Gastroesophageal sphincter (tissue), 4 donors: ENCODE data around the gene EVC. TPM values are rescaled to one million over a fixed set of nuclear protein-coding genes. Genes with fewer than 3 reads are reported as not detected.

Experiments
- ATAC-seq: fragments of 150-250 bp; one replicate; pipeline ENCODE4 v1.9.1; 2016; ENCODE audit warnings: mild to moderate bottlenecking, moderate library complexity
- H3K27ac ChIP-seq, 4 donors: fragments of 200-600 bp; sonication (generic) in 3 of 4; 1 replicate in 3 of 4; 2 replicates in 1 of 4; pipeline ENCODE4 v1.5.1; 2016 to 2019
- H3K27me3 ChIP-seq: fragments of 200-600 bp; sonication (generic); one replicate; pipeline ENCODE4 v1.5.1; 2019
- H3K36me3 ChIP-seq, 2 donors: fragments of 200-600 bp; sonication (generic); one replicate each; pipeline ENCODE4 v1.5.1; 2019; ENCODE audit warnings: control low read depth in 1 of 2
- H3K4me1 ChIP-seq, 3 donors: fragments of 200-600 bp; sonication (generic); 1 replicate in 2 of 3; 2 replicates in 1 of 3; pipeline ENCODE4 v1.5.1; 2016 to 2019; ENCODE audit warnings: control low read depth in 2 of 3
- H3K4me3 ChIP-seq, 2 donors: fragments of 200-600 bp; sonication (generic); one replicate each; pipeline ENCODE4 v1.5.1; 2019; ENCODE audit warnings: mild to moderate bottlenecking in 1 of 2, moderate library complexity in 1 of 2
- H3K9me3 ChIP-seq, 3 donors: fragments of 200-600 bp; sonication (generic); one replicate each; pipeline ENCODE4 v1.5.1; 2017 to 2019; ENCODE audit warnings: control low read depth in 2 of 3
- EP300 ChIP-seq: sonication (generic); formaldehyde crosslinking; IDR thresholded peaks from one replicate; pipeline ENCODE4 v1.6.1; 2017; ENCODE audit warnings: antibody characterized with exemption, mild to moderate bottlenecking
- POLR2A ChIP-seq, 2 donors: fragments of 450-650 bp; IDR thresholded peaks; one replicate each; pipeline ENCODE4 v1.6.1; 2017; ENCODE audit warnings: antibody characterized with exemption in 2 of 2, mild to moderate bottlenecking in 2 of 2, moderate library complexity in 1 of 2
- POLR2AphosphoS5 ChIP-seq: sonication (generic); formaldehyde crosslinking; IDR thresholded peaks from one replicate; pipeline ENCODE4 v1.6.1; 2017; ENCODE audit warnings: antibody characterized with exemption
- WGBS, 2 donors: methylation state at CpG; one replicate each; pipeline ENCODE4 v1.1.5; 2018; ENCODE audit warnings: low coverage in 1 of 2; 5-methylcytosine and 5-hydroxymethylcytosine counted together
- total RNA-seq, 4 donors: library from RNA; depleted of rRNA; stranded (reverse); fragments of >200 nt; gene quantifications; one replicate each; pipeline ENCODE4 v1.1.0, GENCODE V29; 2016
- TF ChIP-seq, protein P1 (sequence below), 4 experiments: fragments of 200-600 bp in 2 of 4; fragments of 450-650 bp in 2 of 4; sonication (generic) in 1 of 4; IDR thresholded peaks; one replicate each; pipeline ENCODE4 v1.5.1; 2017 to 2019; ENCODE audit warnings: antibody characterized with exemption in 4 of 4, mild to moderate bottlenecking in 2 of 4, moderate library complexity in 2 of 4

EVC gene
- total RNA-seq, result 10 to 100 TPM; 17.8 to 53.7 (median 38.1) TPM

DNA sequence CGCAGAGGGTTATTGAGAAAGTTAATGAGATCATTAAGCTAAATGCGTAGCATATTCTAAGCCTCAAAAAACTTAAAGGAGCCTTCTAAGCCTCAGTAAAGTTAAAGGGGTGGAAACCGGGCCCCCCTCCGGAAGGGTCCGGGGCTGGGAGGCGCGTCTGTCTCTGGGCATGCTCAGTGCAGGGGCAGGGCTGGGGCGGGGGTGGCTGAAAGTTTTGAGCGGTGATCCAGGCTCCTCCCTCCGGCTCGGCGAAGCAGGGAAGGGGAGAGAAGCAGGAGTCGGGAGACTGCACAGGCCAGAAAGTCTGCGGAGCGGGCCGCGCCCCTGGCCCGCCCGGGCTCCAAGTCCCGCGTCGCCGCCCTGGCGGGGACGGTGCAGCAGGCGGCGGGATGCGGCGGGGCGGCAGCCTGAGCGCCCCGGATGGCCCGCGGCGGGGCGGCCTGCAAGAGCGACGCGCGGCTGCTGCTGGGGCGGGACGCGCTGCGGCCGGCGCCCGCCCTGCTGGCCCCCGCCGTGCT, at the start of gene EVC:
Gene EVC (plus strand): TSS at position 241 of the 518 bp plus-strand sequence. CDS start 180 bp downstream, at position 421.
- Histone ChIP-seq H3K4me1 (peaks cover 0 to 68% (median 16%) of the 10 kb centered on the region in 3 donors), H3K27ac (peak within 1 kb of the TSS; percentile 66 to 92 (median 89)), H3K36me3 (no peaks in the 10 kb centered on the region), H3K27me3 (no peaks in the 10 kb centered on the region), H3K4me3 (peak within 1 kb of the TSS; percentile 39 to 65), H3K9me3 (peaks cover 0 to 3% (median 0%) of the 10 kb centered on the region in 3 donors)
- peak; percentile 85 for ATAC-seq
- WGBS, 2 donors, result 0 to 2% methylated on average over 8 to 21 of the region's 49 CpGs
- TF ChIP-seq, protein P1, sequence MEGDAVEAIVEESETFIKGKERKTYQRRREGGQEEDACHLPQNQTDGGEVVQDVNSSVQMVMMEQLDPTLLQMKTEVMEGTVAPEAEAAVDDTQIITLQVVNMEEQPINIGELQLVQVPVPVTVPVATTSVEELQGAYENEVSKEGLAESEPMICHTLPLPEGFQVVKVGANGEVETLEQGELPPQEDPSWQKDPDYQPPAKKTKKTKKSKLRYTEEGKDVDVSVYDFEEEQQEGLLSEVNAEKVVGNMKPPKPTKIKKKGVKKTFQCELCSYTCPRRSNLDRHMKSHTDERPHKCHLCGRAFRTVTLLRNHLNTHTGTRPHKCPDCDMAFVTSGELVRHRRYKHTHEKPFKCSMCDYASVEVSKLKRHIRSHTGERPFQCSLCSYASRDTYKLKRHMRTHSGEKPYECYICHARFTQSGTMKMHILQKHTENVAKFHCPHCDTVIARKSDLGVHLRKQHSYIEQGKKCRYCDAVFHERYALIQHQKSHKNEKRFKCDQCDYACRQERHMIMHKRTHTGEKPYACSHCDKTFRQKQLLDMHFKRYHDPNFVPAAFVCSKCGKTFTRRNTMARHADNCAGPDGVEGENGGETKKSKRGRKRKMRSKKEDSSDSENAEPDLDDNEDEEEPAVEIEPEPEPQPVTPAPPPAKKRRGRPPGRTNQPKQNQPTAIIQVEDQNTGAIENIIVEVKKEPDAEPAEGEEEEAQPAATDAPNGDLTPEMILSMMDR (IDR thresholded peaks at IDR 0.05), result no peak
- TF ChIP-seq POLR2A (IDR thresholded peaks at IDR 0.05) (peak in 1 of 2 donors; percentile 20), POLR2AphosphoS5 (peak; percentile 28), EP300 (no peak)

DNA sequence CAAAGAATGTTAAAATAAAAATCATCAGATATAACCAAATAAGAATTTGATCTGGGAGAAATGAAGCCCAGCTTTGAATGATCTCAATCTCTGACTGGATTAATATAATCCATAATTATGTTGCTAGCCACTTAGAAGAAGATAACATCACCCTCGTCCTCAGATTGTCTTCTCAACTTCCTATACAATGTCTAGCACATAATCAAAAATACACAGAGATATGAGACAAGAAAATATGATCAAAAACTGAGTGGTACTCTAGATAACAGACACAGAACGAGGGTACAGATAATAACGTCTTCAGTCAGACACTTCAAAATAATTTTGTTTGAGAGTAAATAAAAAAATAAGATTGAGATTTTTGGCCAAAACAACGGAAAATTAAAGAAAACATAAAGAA, 49.8 kb upstream of the EVC start:
- WGBS, 2 donors, result 83 to 96% methylated on average over 3 to 4 of the region's 4 CpGs
- Histone ChIP-seq H3K36me3 (peaks cover 0 to 90% of the 10 kb centered on the region in 2 donors), H3K4me1 (no peaks in the 10 kb centered on the region), H3K4me3 (no peak overlapping the region), H3K27ac (no peak overlapping the region), H3K9me3 (peaks cover 0 to 6% (median 0%) of the 10 kb centered on the region in 3 donors), H3K27me3 (no peaks in the 10 kb centered on the region)
- TF ChIP-seq EP300 (no peak), POLR2AphosphoS5 (no peak), POLR2A (IDR thresholded peaks at IDR 0.05) (no peak)
- TF ChIP-seq, protein P1 (IDR thresholded peaks at IDR 0.05), result no peak
- no peak for ATAC-seq

DNA sequence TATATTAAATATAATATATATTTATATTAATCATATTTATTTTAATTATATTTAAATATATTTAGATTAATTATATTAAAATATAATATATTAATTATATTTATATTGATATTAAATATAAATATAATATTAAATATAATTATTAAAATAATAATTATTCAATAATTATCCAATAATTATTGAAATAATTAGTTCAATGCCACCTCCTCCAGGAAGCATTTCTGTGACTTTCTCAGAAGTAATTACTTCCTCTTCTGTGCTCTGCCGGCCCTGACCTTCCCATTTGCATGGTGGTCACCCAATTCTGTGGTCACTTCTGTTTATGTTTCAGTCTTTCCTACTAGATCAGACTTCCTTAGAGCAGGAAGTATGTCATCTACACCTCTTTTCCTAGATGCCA, 48.4 kb upstream of the EVC start:
- no peak for ATAC-seq
- 87 to 100% methylated on average over 1 of the region's 1 CpG for WGBS, 2 donors
- Histone ChIP-seq H3K36me3 (peaks cover 0 to 78% of the 10 kb centered on the region in 2 donors), H3K4me3 (no peak overlapping the region), H3K9me3 (peaks cover 0 to 6% (median 0%) of the 10 kb centered on the region in 3 donors), H3K27me3 (no peaks in the 10 kb centered on the region), H3K27ac (no peak overlapping the region), H3K4me1 (no peaks in the 10 kb centered on the region)
- TF ChIP-seq POLR2A (IDR thresholded peaks at IDR 0.05) (no peak), POLR2AphosphoS5 (no peak), EP300 (no peak)
- TF ChIP-seq, protein P1 (IDR thresholded peaks at IDR 0.05), result no peak

DNA sequence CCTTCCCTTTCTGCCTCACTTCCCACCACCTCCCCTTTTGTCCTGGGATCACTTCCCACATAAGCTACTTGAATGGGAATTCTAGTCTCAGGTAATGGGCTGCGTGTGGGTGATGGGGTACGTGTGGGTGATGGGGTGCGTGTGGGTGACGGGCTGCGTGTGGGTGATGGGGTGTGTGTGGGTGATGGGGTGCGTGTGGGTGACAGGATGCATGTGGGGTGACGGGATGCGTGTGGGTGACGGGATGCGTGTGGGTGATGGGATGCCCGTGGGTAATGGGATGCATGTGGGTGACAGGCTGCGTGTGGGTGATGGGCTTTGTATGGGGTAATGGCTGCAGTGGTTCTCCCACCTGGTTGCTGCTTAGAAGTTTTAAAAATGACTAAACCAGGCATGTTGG, 46.2 kb upstream of the EVC start:
- Histone ChIP-seq H3K9me3 (peaks cover 0 to 6% (median 0%) of the 10 kb centered on the region in 3 donors), H3K27me3 (no peaks in the 10 kb centered on the region), H3K4me1 (no peaks in the 10 kb centered on the region), H3K4me3 (no peak overlapping the region), H3K36me3 (peaks cover 0 to 58% of the 10 kb centered on the region in 2 donors), H3K27ac (no peak overlapping the region)
- no peak for ATAC-seq
- no peak for TF ChIP-seq EP300
- TF ChIP-seq, protein P1 (IDR thresholded peaks at IDR 0.05), result no peak
- TF ChIP-seq POLR2AphosphoS5, result no peak
- TF ChIP-seq POLR2A (IDR thresholded peaks at IDR 0.05), result no peak
- 89 to 93% methylated on average over 8 to 11 of the region's 12 CpGs for WGBS, 2 donors

DNA sequence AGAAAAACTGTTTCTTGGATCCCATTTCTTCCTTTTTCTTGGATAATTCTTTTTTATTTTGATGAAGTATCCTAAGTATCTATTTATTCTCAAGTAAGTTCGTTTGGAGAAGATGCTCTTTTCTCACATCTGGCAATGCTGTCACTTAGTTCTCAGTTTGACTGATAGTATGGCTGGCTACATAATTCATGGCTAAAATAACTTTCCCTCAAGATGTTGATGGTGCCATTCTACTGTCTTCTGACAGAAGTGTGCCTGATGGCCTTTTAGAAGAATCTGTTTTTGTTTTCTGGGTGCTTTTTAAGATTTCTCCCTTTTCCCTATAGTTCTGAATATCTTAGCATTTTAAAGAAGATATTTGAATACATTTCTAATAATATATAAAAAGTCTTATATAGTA, 44.3 kb upstream of the EVC start:
- Histone ChIP-seq H3K36me3 (peaks cover 0 to 38% of the 10 kb centered on the region in 2 donors), H3K4me3 (no peak overlapping the region), H3K27ac (no peak overlapping the region), H3K4me1 (no peaks in the 10 kb centered on the region), H3K9me3 (no peaks in the 10 kb centered on the region), H3K27me3 (no peaks in the 10 kb centered on the region)
- ATAC-seq, result no peak
- no peak for TF ChIP-seq POLR2AphosphoS5
- no peak for TF ChIP-seq POLR2A (IDR thresholded peaks at IDR 0.05)
- TF ChIP-seq, protein P1 (IDR thresholded peaks at IDR 0.05), result no peak
- TF ChIP-seq EP300, result no peak
- 67 to 75% methylated on average over 1 of the region's 1 CpG for WGBS, 2 donors
